DMS114 treated with DMSO at 0.1 percent for 48 hours (cell line): ENCODE measurements around the gene CTNND2.

Experiments used
- DNase-seq: peaks from one replicate; lab custom pipeline; 2025; ENCODE audit not compliant: unreplicated experiment; lab: John Stamatoyannopoulos, UW

CTNND2 gene

DNA sequence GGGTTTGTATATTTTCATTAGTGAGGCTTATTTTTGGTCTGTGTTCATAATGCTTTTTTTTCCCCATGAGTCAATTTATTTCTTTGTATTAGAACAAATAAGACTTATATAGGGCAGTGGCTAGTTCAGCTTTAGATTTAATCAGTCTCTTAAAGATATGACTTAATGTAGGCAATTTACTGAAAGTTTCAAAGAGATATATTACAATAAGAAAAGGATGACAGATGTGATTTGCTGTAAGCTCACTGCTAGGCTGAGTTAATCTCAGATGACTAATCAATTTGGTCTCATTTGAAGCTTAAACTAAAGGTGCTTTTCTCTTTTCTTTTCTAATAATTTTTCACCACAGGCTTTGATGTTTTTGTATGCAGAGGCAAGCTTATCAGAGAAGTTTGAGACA lies 851.4 kb downstream of the CTNND2 start:
- no peak for DNase-seq

DNA sequence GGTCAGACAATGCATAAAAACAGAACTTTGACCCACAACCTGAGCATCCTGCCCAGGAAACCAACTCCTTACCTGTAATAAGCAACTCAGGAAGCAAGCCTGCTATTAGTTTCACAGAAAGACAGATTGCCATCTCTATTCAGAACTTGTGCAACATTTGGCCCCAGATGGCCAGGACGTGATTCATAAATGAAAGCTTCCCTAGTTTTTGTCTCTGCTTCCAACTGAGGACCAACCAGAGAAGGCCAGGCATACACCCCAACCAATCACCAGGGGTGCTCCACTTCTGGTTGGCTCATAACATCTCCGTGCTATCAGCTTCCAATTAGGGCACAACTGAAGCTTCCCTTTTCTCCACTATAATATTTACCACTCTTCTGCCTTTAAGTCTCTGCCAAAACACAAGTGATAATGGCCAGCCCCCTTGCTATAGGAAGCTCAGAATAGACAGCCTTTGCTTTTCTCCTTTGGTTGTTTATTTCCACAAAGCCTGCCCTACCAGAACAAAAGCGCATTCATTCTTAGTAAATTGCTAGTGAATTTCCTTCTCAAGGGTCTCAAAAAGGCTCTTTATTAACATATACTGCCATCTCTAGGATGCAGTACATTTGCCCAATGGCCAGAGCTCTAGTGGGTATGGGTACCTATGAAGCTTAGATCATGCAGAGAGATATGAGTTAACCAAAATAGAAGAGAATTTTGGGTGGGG lies 853.5 kb downstream of the CTNND2 start:
- DNase-seq = no peak

DNA sequence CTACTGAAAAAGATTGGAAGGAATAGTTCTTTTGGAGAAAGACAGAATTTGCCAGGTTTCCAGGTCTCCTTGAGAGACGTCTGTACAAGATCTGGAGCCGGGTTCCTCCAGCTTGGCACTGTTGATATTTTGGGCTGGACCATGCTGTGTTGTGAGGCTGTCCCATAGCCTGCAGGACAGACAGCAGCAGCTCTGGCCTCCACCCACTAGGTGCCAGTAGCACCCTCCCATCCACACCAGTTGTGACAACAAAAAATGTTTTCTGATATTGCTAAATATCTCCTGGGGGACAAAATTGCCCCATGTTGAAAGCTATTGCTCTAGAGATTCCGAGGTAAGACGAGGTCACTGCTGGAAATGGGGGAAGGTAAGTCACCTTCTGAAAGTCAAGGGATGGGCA lies 855.5 kb downstream of the CTNND2 start:
- no peak for DNase-seq

DNA sequence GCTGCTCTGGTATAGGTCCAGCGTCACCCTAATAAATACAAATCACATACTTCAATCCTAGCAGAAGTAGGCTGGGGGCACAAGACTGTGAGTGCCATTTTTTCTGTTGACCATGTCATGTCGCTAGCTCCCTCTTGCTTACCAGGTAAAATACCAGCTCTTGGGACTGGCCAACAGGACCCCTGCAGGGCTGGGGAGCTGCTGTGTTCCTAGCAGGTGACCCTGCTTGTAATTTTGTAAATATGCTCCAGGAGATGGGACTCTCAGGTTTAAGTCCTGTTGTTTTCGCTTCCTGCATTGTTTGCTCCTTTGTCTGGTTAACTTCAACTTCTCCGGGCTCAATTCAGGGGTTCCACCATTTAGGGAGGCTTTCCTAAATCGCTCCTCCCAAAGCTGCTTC lies 856.6 kb downstream of the CTNND2 start:
- no peak for DNase-seq

DNA sequence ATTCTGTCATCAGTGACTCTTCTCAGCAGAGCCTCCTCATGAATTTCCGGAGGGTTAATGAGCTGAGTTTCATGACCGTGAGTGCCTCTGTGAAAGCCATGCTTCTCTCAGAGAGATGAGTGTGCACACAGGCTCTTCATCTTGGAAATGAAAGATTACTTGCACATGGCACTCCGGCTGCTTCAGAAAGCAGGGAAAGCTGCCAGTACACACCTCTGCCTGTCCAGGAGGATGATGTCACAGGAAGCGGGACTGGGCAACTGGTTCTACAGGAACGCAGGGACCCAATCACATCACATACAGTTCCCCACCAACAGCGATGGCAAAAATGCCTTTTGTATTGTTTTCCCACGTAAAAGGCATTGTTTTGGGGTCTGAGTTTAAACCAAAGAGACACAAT lies 857.2 kb downstream of the CTNND2 start:
- DNase-seq = no peak

DNA sequence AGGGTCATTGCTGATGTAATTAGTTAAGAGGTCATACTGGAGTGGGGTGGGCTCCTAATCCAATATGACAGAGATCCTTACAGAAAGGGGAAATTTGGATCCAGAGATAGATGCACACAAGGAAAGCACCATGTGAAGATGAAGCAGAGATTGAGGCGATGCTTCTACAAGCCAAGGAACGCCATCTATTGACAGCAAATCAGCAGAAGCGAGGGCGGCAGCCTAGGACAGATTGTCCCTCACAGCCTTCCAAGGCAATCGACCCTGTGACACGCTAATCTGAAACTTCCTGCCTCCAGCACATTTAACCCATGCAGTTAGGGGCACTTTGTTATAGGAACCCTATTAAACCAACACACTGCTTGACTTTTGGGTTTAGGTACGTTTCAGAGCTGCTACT lies 858.1 kb downstream of the CTNND2 start:
- DNase-seq = no peak

DNA sequence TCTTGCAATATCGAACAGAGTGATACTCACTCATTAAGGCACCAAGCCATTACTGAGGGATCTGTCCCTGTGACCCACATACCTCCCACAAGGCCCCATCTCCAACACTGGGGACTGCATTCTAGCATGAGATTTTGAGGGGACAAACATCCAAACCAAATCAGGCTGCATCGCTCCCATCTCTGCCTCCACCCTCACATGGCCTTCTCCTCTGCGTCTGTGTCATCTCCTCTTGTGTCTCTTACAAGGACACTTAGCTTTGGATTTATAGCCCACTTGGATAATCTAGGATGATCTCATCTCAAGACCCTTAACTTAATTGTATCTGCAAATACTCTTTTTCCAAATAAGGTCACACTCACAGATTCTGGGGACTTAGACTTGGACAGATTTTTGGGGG lies 858.8 kb downstream of the CTNND2 start:
- DNase-seq = no peak

DNA sequence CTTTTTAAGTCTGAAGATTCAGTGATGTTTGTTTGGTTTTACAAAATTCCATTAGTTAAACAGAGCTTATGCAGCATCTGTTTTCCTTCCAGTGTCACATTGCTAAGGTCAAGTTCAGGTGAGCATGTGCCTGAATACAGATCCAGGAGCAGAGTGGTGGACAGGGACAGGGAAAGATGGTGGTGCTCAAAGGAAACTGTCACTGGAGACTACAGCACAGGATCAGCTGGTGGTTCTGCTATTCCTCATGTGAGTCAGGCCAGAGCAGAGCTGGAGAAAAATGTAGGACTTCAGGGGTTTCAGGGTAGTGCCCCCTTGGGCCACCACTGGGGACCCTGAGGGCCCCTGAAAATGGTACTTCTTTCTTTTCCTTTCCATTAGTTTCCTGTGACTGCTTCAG lies 859.7 kb downstream of the CTNND2 start:
- no peak for DNase-seq

DNA sequence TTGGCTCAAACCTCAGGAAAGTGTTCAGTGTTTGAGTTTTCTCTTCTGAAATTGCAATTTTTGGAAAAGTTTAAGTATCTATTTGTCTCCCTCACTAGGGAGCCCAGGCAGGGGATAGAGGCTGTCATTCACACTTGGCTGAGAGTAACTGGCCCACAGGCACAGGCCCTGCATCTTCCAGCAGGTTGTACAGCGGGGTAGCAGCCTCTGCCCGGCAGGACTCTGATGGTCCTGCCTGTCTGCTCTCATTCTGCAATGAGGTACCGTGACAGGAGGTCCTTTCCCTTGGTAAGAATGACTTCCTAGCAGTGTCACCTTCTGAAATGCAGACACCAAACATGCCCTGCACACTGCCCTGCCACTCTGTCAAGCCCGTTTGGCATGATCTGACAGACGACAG lies 860.4 kb downstream of the CTNND2 start:
- no peak for DNase-seq

DNA sequence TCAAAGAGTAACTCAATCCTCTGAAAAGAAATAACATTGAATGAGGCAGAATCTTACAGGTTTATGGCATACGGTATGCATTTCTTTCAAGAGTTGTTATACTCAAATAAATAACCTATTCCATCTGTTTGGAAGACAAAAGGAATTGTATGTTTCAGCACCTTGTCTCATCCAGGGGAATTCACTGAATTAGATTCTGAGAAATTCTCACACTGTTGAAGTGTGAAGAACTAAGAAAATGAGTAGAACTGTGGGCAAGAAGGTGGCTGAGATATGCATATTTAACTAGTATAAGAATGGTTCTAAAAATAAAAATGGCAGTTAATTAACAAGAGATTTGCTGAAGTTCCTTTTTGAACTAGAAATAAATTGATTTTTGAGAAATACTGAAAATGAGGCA lies 863.9 kb downstream of the CTNND2 start:
- DNase-seq = no peak

DNA sequence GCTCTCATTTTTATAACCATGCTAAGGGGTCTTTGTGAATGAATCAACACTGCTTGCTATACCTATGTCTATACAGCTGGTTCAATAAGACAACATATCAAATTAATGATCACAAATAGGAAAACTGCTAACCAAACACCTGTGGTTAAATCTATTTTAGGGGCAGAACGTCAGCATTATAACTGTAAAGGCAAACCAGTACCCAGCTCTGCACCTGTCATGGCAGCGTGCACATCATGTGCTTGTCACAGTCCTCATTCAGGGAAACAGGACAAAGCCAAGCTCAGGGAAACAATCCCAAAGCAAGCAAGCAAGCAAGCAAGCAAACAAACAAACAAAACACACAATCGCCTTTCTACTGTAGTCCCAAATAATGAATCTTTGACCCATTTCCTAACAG lies 865.5 kb downstream of the CTNND2 start:
- no peak for DNase-seq

DNA sequence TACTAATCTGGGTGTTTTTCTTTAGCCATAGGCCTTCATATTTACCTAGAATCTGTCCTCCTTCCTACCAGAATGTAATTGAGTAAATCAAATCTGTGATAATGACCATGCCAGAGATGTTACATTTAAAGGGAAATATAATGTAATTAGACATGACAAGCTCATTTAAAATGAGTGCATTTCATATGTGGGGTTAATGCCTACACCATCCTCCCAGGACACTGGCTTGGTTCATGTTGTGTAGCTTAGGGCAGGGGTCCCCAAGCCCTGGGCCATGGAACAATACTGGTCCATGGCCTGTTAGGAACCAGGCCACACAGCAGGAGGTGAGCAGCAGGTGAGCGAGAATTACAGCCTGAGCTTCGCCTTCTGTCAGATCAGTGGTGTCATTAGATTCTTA lies 866.3 kb downstream of the CTNND2 start:
- DNase-seq = no peak

DNA sequence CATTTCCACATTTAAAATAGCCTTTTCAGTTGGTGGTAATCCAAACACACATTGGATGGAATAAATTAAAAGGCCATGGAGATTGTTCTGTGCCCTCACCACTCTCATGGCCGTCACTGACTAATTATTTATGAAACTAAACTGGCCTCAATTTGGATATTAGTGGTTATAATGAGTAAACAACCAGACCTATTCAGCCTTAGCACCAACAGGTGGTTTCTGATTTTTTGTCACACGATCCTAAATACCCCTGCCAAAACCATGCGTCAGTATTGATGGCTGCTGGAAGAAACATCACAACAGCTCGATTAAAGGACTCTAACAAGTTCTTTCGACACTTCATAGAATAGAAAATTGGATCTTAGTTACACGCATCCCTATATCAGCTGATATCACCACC lies 867.2 kb downstream of the CTNND2 start:
- no peak for DNase-seq

DNA sequence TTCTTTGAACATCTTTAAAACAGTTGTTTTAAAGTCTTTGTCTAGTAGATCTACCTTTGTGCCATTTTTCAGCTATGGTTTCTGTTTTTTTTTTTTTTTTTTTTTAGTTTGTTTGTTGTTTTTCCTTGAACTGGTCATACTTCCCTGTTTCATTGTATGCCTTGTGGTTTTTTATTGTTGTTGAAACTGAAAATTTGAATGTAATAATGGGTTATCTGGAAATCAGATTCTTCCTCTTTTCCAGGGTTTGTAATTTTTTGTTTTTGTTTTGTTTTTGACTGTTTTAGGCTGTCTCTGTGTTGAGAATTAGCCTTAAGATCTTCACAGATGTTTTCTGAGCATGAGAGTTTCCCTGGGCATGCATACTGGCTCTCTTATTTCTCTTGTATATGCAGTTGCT lies 873.6 kb downstream of the CTNND2 start:
- no peak for DNase-seq

DNA sequence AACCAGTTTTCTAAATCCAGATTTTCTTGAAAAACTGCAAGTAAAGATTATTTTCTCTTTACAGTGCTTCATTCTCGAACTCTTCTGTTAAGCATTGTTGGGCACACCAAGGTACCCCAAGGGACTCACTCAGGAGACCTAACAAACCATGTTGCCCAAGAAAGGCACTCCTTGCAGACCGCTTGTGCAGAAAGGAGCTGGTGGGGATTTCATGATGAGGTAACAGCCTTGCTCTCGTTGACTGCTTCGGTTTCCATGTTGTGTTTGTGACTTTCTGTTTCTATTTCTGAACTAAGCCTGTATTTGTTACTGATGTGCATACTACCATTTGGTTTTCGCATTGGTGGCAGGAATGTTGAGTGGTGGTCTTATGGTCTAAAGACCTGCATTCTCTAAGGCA lies 876.6 kb downstream of the CTNND2 start:
- no peak for DNase-seq

DNA sequence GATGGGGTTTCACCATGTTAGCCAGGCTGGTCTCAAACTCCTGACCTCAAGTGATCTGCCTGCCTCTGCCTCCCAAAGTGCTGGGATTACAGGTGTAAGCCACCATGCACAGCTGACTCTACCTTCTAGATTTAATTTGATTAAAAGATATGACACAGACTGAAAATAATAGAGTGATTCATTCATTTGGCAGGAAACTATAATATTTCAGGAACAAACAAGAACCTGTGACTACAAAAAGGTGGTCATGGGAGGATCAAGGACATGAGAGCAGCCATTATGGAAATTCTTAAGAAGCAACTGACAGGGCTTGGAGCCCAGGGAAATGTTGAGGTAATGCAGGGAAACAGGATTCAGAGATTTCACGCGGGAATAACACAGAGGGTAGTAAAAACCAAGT lies 877.7 kb downstream of the CTNND2 start:
- no peak for DNase-seq

DNA sequence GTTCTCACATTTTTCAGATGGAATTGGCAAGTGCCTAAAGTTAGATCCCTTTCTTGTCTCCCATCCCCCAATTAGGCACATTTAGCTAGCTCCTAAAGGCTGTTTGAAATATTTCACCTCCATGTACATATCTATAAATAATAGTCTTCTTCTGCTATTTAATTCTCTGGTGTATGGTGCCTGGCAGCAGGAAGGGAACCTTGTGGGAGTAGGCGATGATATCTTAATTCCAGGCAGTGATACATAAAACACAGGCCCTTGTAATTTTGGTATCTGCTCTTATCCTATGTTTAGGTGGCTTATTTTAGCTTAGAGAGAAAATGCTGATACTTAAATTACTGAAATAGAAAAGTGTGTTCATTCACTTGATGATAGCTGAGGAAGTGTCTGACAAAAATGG lies 880.3 kb downstream of the CTNND2 start:
- DNase-seq = no peak

DNA sequence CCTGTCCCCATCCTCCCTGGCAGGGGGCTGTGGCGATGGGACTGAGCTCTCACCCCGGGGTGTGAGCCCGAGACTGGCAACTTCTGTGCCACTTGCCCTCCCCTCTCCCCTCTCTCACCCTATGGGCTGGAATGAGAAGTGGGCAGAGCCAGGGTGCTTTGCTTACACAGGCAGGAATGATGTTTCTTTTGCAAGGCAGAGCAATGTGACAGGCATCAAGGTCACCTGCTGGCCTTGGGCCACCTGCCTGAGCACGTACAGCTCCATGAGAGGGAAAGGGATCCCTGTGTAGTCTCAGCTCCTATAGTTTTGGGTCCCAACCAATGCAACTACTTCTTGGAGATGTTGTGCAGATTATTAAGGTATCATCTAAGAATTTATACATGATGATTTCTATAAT lies 890.5 kb downstream of the CTNND2 start:
- no peak for DNase-seq

DNA sequence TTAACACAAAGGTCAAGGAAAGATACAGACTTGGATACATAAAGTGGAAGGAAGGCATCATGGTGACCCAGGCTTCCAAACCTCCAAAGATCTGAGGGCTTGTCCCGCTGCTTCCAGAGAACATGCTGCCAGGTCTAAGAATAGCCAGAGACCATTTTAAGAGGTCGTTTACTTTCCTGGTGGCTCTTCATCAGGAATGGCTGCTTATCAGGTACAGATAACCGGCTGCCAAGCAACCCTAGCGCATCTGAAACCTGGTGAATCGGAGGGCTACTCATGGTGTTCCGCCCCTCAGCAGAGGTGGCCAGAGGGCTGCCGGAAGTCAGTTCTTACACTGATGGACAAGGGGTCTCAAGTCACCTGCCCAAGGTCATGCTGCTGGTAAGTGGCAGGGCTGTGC lies 892.0 kb downstream of the CTNND2 start:
- no peak for DNase-seq

DNA sequence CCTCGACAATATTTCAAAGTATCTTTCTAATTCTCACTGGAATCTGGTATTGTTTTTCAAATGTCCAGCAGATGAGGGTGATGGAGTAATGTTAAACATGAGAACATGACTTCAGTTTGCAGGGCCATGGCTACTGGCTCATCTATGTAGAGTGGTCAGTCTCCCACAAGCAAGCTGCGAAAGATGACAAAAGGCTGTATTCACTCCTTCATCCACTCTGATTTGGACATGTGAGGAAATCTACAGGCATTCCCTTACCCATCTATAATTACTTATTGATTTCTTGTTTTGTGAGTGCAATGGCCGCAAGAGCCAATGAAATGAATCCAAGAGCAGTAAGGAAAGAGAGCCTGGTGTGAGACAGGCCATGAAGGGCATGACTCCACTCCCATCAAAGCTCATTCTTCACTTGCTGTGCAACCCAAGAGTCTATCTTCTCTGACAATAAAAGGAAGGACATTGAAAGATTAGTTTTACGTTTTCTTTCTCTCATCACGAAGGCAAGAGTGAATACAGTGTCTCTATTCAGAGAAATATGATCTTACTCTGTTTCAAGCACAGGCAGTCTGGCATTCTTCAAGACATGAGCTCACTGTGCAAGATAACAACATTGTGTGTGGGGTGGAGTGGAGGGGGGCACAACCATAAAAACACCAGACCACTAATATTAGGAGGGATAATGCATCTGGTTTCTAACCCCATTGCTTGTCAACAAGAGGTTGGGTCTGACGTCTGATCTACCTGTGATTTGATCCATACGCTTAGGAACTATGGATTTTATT lies 893.6 kb downstream of the CTNND2 start:
- DNase-seq = no peak

DNA sequence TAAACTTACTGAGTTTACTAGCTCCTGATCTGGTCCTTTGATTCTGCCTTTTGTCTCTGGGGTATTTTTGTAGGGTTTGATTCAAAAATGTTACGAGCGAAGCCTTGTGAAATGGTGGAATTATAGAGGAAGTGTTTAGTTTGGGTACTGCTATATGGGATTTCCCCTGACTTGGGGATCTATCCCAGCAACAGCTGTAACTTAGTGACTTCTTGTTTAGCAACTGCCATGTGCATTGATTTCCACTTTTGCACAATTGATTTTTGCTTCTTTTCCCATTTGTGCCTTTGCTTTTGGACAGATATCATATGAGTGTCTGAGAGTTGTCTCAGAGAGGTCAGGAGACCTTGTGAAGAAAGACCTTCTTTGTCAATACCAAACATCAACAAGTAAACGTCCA lies 894.7 kb downstream of the CTNND2 start:
- no peak for DNase-seq

DNA sequence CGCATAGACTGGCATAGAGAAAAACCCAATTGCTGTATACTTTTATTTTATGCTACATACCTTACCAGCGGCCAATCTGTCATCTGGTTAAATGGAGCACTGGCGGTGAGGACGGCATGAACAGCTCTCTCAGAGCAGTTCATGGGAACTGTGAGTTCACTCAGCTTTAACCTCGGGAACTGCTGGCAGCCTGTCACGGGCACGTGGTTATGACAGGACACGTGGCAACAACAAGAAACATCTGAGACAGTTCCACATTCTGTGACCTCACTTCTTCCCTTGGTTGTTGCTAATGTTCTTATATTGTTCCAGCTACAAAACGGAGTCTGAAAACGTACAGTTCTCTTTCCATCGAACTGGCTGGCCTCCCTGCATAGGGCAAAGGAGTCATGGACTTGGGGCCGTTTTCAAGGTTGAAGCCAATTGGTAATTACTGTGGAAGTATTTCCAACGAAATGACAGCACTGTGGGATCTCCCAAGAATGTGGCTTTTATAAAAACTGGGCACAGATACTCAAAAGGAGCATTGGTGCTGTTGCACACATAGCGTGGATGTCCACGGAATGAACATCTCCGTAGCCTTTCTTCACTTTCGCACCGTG lies 896.9 kb downstream of the CTNND2 start:
- DNase-seq = no peak
